ENCODE data around the gene DCHS2.
A peak's percentile ranks its signal among the peaks of the same experiment; 100 is the strongest.

DCHS2 gene

GRCh38 chr4:154345359-154345758 is 146.2 kb downstream of the DCHS2 start:
- TF ChIP-seq CTCF (IDR thresholded peaks at IDR 0.05; ENCODE audit: low read depth, low read length): no peak
- in situ Hi-C loops (cut with HindIII; ENCODE audit: low sequenced_read_pairs): no loop called here
- DNase-seq (ENCODE audit: low read depth, low spot score): no peak
- no peak overlapping the region for H3K4me3 ChIP-seq (ENCODE audit: low read depth, low read length)

GRCh38 chr4:154344686-154345085 is 146.9 kb downstream of the DCHS2 start:
- DNase-seq (ENCODE audit: low read depth, low spot score): no peak
- no peak for TF ChIP-seq CTCF (IDR thresholded peaks at IDR 0.05; ENCODE audit: low read depth, low read length)
- in situ Hi-C loops (cut with HindIII; ENCODE audit: low sequenced_read_pairs): no loop called here
- H3K4me3 ChIP-seq (ENCODE audit: low read depth, low read length): no peak overlapping the region

GRCh38 chr4:154343651-154344050 is 147.9 kb downstream of the DCHS2 start:
- in situ Hi-C loops (cut with HindIII; ENCODE audit: low sequenced_read_pairs): no loop called here
- TF ChIP-seq CTCF (IDR thresholded peaks at IDR 0.05; ENCODE audit: low read depth, low read length): no peak
- no peak overlapping the region for H3K4me3 ChIP-seq (ENCODE audit: low read depth, low read length)
- DNase-seq (ENCODE audit: low read depth, low spot score): no peak

- no peak for DNase-seq (ENCODE audit: low read depth, low spot score)
- no peak for TF ChIP-seq CTCF (IDR thresholded peaks at IDR 0.05; ENCODE audit: low read depth, low read length)
- in situ Hi-C loops (cut with HindIII; ENCODE audit: low sequenced_read_pairs): no loop called here
- H3K4me3 ChIP-seq (ENCODE audit: low read depth, low read length): no peak overlapping the region
These were observed 150.2 kb downstream of the DCHS2 start for GRCh38 chr4:154341448-154341847.

GRCh38 chr4:154335588-154335987 is 156.0 kb downstream of the DCHS2 start:
- in situ Hi-C loops (cut with HindIII; ENCODE audit: low sequenced_read_pairs): no loop called here
- no peak for TF ChIP-seq CTCF (IDR thresholded peaks at IDR 0.05; ENCODE audit: low read depth, low read length)
- no peak overlapping the region for H3K4me3 ChIP-seq (ENCODE audit: low read depth, low read length)

GRCh38 chr4:154332681-154333421 is 158.7 kb downstream of the DCHS2 start:
- in situ Hi-C loops (cut with HindIII; ENCODE audit: low sequenced_read_pairs): no loop called here
- no peak for DNase-seq (ENCODE audit: low read depth, low spot score)
- peak overlapping the region; percentile 20 for H3K4me3 ChIP-seq (ENCODE audit: low read depth, low read length)
- no peak for TF ChIP-seq CTCF (IDR thresholded peaks at IDR 0.05; ENCODE audit: low read depth, low read length)

More at GRCh38 chr4:154335588-154335987, 156.0 kb downstream of the DCHS2 start:
- DNase-seq (ENCODE audit: low read depth, low spot score): no peak

Data from astrocyte of the spinal cord (primary cell).